ENCODE measurements around the gene OR2T10. TPM values are rescaled to one million over a fixed set of nuclear protein-coding genes. Genes with fewer than 3 reads are reported as not detected.

Gene OR2T10
- total RNA-seq, 4 donors from 2014 or later, result not detected

Small RNA genes lying within 50 kb of the gene (small RNA-seq; reads per million reads assigned to genes)
- 0 reads per million in 2 donors for gene RF00019

Other genes with a start within 250 kb of the OR2T10 start
- gene OR14C36, start 248.9 kb downstream of the OR2T10 start, total RNA-seq, result not detected
- not detected for gene OR2T4, start 236.0 kb downstream of the OR2T10 start, total RNA-seq
- gene OR2T6, start 222.0 kb downstream of the OR2T10 start, total RNA-seq, result not detected
- not detected for gene OR2T1, start 194.7 kb downstream of the OR2T10 start, total RNA-seq
- gene OR2T2, start 152.1 kb downstream of the OR2T10 start, total RNA-seq, result not detected
- not detected for gene OR2T3, start 124.3 kb downstream of the OR2T10 start, total RNA-seq
- not detected for gene OR2T5, start 109.1 kb downstream of the OR2T10 start, total RNA-seq
- not detected for gene OR2G6, start 89.6 kb downstream of the OR2T10 start, total RNA-seq
- gene OR2T29, start 34.9 kb downstream of the OR2T10 start, total RNA-seq, result not detected
- not detected for gene OR2T34, start 22.9 kb downstream of the OR2T10 start, total RNA-seq
- gene OR2T11, start 37.4 kb upstream of the OR2T10 start, total RNA-seq, result not detected
- gene OR2T35, start 47.6 kb upstream of the OR2T10 start, total RNA-seq, result not detected
- not detected for gene OR2T27, start 57.8 kb upstream of the OR2T10 start, total RNA-seq
- not detected for gene OR14I1, start 105.1 kb upstream of the OR2T10 start, total RNA-seq
- gene LYPD8, start 158.1 kb upstream of the OR2T10 start, total RNA-seq, result 10 to 100 TPM in 3 of 4 donors, not detected in 1; 28.5 to 53.8 (median 34.7) TPM
- 10 to 100 TPM; 19.0 to 60.6 (median 51.5) TPM for gene SH3BP5L, start 228.2 kb upstream of the OR2T10 start, total RNA-seq
- gene ZNF672, start 240.5 kb upstream of the OR2T10 start, total RNA-seq, result 10 to 100 TPM; 48.4 to 64.4 (median 60.5) TPM

All from Peyer's patch (tissue), 4 donors.